ENCODE measurements around the gene FBLN2.

The FBLN2 gene

GRCh38 chr3:13684854-13685253 lies 135.9 kb downstream of the FBLN2 start:
- H3K9me3 ChIP-seq (ENCODE audit: insufficient read depth, low read depth, low read length) = peaks cover 2% of the 10 kb centered on the region
- no CpG with 5 or more reads among the region's 10 CpGs for WGBS (ENCODE audit: extremely low coverage, insufficient coverage, insufficient read length)
- no peaks in the 10 kb centered on the region for H3K27me3 ChIP-seq (ENCODE audit: insufficient read depth, low read length)
- no peak for DNase-seq
- H3K79me2 ChIP-seq (ENCODE audit: control insufficient read depth, insufficient read depth, low read length, poor library complexity) = no peaks in the 10 kb centered on the region
- H4K12ac ChIP-seq (ENCODE audit: low read depth, low read length) = no peak overlapping the region
- no peak overlapping the region for H3K23ac ChIP-seq (ENCODE audit: low read length)
- no peak overlapping the region for H2AFZ ChIP-seq (ENCODE audit: insufficient read depth, low read length, poor library complexity)
- H3K27ac ChIP-seq (ENCODE audit: low read depth, low read length) = no peak overlapping the region
- H3K4me2 ChIP-seq (ENCODE audit: low read length) = no peak overlapping the region
- no peak overlapping the region for H2BK5ac ChIP-seq (ENCODE audit: low read depth, low read length, poor library complexity)
- H3K14ac ChIP-seq (ENCODE audit: low read length) = no peak overlapping the region
- no peak overlapping the region for H3K9ac ChIP-seq (ENCODE audit: low read length)
- no peak overlapping the region for H4K8ac ChIP-seq (ENCODE audit: low read depth, low read length)
- no peaks in the 10 kb centered on the region for H3K36me3 ChIP-seq (ENCODE audit: control insufficient read depth in 1 of 2, insufficient read depth in 2 of 2, low read length in 2 of 2)
- H3K18ac ChIP-seq (ENCODE audit: low read length) = no peak overlapping the region
- H2BK12ac ChIP-seq (ENCODE audit: low read length) = no peak overlapping the region
- H4K91ac ChIP-seq (ENCODE audit: low read depth, low read length) = no peak overlapping the region
- H3K4me1 ChIP-seq (ENCODE audit: control insufficient read depth in 1 of 2, insufficient read depth in 2 of 2, low read length in 2 of 2) = no peaks in the 10 kb centered on the region
- no peaks in the 10 kb centered on the region for H3K79me1 ChIP-seq (ENCODE audit: low read length)
- H2AK5ac ChIP-seq (ENCODE audit: low read length) = no peak overlapping the region
- H3K4ac ChIP-seq (ENCODE audit: low read depth, low read length) = no peak overlapping the region
- H3K4me3 ChIP-seq (ENCODE audit: low read depth, low read length) = no peak overlapping the region
- no peak overlapping the region for H2BK120ac ChIP-seq (ENCODE audit: insufficient read depth, low read length, poor library complexity)

GRCh38 chr3:13685721-13686120 lies 136.8 kb downstream of the FBLN2 start:
- H3K79me1 ChIP-seq (ENCODE audit: low read length) = no peaks in the 10 kb centered on the region
- H4K91ac ChIP-seq (ENCODE audit: low read depth, low read length) = no peak overlapping the region
- no peaks in the 10 kb centered on the region for H3K79me2 ChIP-seq (ENCODE audit: control insufficient read depth, insufficient read depth, low read length, poor library complexity)
- H3K4me3 ChIP-seq (ENCODE audit: low read depth, low read length) = no peak overlapping the region
- H3K23ac ChIP-seq (ENCODE audit: low read length) = no peak overlapping the region
- H2BK5ac ChIP-seq (ENCODE audit: low read depth, low read length, poor library complexity) = no peak overlapping the region
- H3K14ac ChIP-seq (ENCODE audit: low read length) = no peak overlapping the region
- no peaks in the 10 kb centered on the region for H3K36me3 ChIP-seq (ENCODE audit: control insufficient read depth in 1 of 2, insufficient read depth in 2 of 2, low read length in 2 of 2)
- no CpG with 5 or more reads among the region's 5 CpGs for WGBS (ENCODE audit: extremely low coverage, insufficient coverage, insufficient read length)
- no peak overlapping the region for H2BK12ac ChIP-seq (ENCODE audit: low read length)
- no peak for DNase-seq
- H2BK120ac ChIP-seq (ENCODE audit: insufficient read depth, low read length, poor library complexity) = no peak overlapping the region
- no peak overlapping the region for H2AK5ac ChIP-seq (ENCODE audit: low read length)
- H3K27me3 ChIP-seq (ENCODE audit: insufficient read depth, low read length) = no peaks in the 10 kb centered on the region
- H3K18ac ChIP-seq (ENCODE audit: low read length) = no peak overlapping the region
- no peak overlapping the region for H2AFZ ChIP-seq (ENCODE audit: insufficient read depth, low read length, poor library complexity)
- H3K4ac ChIP-seq (ENCODE audit: low read depth, low read length) = no peak overlapping the region
- H3K4me2 ChIP-seq (ENCODE audit: low read length) = no peak overlapping the region
- no peaks in the 10 kb centered on the region for H3K4me1 ChIP-seq (ENCODE audit: control insufficient read depth in 1 of 2, insufficient read depth in 2 of 2, low read length in 2 of 2)
- H3K27ac ChIP-seq (ENCODE audit: low read depth, low read length) = no peak overlapping the region
- no peak overlapping the region for H3K9ac ChIP-seq (ENCODE audit: low read length)
- H4K8ac ChIP-seq (ENCODE audit: low read depth, low read length) = no peak overlapping the region
- H3K9me3 ChIP-seq (ENCODE audit: insufficient read depth, low read depth, low read length) = peaks cover 2% of the 10 kb centered on the region
- no peak overlapping the region for H4K12ac ChIP-seq (ENCODE audit: low read depth, low read length)

GRCh38 chr3:13686367-13687160 lies 137.6 kb downstream of the FBLN2 start:
- no peak overlapping the region for H3K18ac ChIP-seq (ENCODE audit: low read length)
- no peak overlapping the region for H2BK5ac ChIP-seq (ENCODE audit: low read depth, low read length, poor library complexity)
- no peaks in the 10 kb centered on the region for H3K79me1 ChIP-seq (ENCODE audit: low read length)
- H4K91ac ChIP-seq (ENCODE audit: low read depth, low read length) = no peak overlapping the region
- H2AFZ ChIP-seq (ENCODE audit: insufficient read depth, low read length, poor library complexity) = no peak overlapping the region
- H2BK12ac ChIP-seq (ENCODE audit: low read length) = no peak overlapping the region
- DNase-seq = no peak
- no peaks in the 10 kb centered on the region for H3K27me3 ChIP-seq (ENCODE audit: insufficient read depth, low read length)
- H3K14ac ChIP-seq (ENCODE audit: low read length) = no peak overlapping the region
- H3K4ac ChIP-seq (ENCODE audit: low read depth, low read length) = no peak overlapping the region
- H3K9me3 ChIP-seq (ENCODE audit: insufficient read depth, low read depth, low read length) = peaks cover 2% of the 10 kb centered on the region
- H2BK120ac ChIP-seq (ENCODE audit: insufficient read depth, low read length, poor library complexity) = no peak overlapping the region
- no peaks in the 10 kb centered on the region for H3K79me2 ChIP-seq (ENCODE audit: control insufficient read depth, insufficient read depth, low read length, poor library complexity)
- no peak overlapping the region for H4K12ac ChIP-seq (ENCODE audit: low read depth, low read length)
- no peaks in the 10 kb centered on the region for H3K4me1 ChIP-seq (ENCODE audit: control insufficient read depth in 1 of 2, insufficient read depth in 2 of 2, low read length in 2 of 2)
- no peak overlapping the region for H2AK5ac ChIP-seq (ENCODE audit: low read length)
- no CpG with 5 or more reads among the region's 10 CpGs for WGBS (ENCODE audit: extremely low coverage, insufficient coverage, insufficient read length)
- H3K4me3 ChIP-seq (ENCODE audit: low read depth, low read length) = no peak overlapping the region
- no peak overlapping the region for H4K8ac ChIP-seq (ENCODE audit: low read depth, low read length)
- no peaks in the 10 kb centered on the region for H3K36me3 ChIP-seq (ENCODE audit: control insufficient read depth in 1 of 2, insufficient read depth in 2 of 2, low read length in 2 of 2)
- H3K4me2 ChIP-seq (ENCODE audit: low read length) = no peak overlapping the region
- H3K27ac ChIP-seq (ENCODE audit: low read depth, low read length) = no peak overlapping the region
- H3K23ac ChIP-seq (ENCODE audit: low read length) = no peak overlapping the region
- no peak overlapping the region for H3K9ac ChIP-seq (ENCODE audit: low read length)

- Histone ChIP-seq H3K9me3 (ENCODE audit: insufficient read depth, low read depth, low read length) (peaks cover 2% of the 10 kb centered on the region), H2AFZ (ENCODE audit: insufficient read depth, low read length, poor library complexity) (no peak overlapping the region), H3K36me3 (ENCODE audit: control insufficient read depth in 1 of 2, insufficient read depth in 2 of 2, low read length in 2 of 2) (no peaks in the 10 kb centered on the region), H3K4me1 (ENCODE audit: control insufficient read depth in 1 of 2, insufficient read depth in 2 of 2, low read length in 2 of 2) (no peaks in the 10 kb centered on the region), H3K23ac (ENCODE audit: low read length) (no peak overlapping the region), H3K79me1 (ENCODE audit: low read length) (no peaks in the 10 kb centered on the region), H3K18ac (ENCODE audit: low read length) (no peak overlapping the region), H2BK120ac (ENCODE audit: insufficient read depth, low read length, poor library complexity) (no peak overlapping the region), H3K14ac (ENCODE audit: low read length) (no peak overlapping the region), H4K12ac (ENCODE audit: low read depth, low read length) (no peak overlapping the region), H3K27ac (ENCODE audit: low read depth, low read length) (no peak overlapping the region), H3K79me2 (ENCODE audit: control insufficient read depth, insufficient read depth, low read length, poor library complexity) (no peaks in the 10 kb centered on the region), H3K27me3 (ENCODE audit: insufficient read depth, low read length) (no peaks in the 10 kb centered on the region), H2AK5ac (ENCODE audit: low read length) (no peak overlapping the region), H4K91ac (ENCODE audit: low read depth, low read length) (no peak overlapping the region), H3K4ac (ENCODE audit: low read depth, low read length) (no peak overlapping the region), H3K9ac (ENCODE audit: low read length) (no peak overlapping the region), H2BK12ac (ENCODE audit: low read length) (no peak overlapping the region), H4K8ac (ENCODE audit: low read depth, low read length) (no peak overlapping the region), H3K4me3 (ENCODE audit: low read depth, low read length) (no peak overlapping the region), H2BK5ac (ENCODE audit: low read depth, low read length, poor library complexity) (no peak overlapping the region), H3K4me2 (ENCODE audit: low read length) (no peak overlapping the region)
- no peak for DNase-seq
- WGBS (ENCODE audit: extremely low coverage, insufficient coverage, insufficient read length) = no CpG with 5 or more reads among the region's 5 CpGs
Measured at GRCh38 chr3:13687517-13687943, 138.6 kb downstream of the FBLN2 start.
